C4-2B (cell line): Measurements from ENCODE around the gene BID.
"Not testable (repeated sequence)": the region's sequence is repeated elsewhere in the genome, so short reads cannot be mapped to it uniquely, and the experiment has no call there.

Experiments used
- H3K27ac ChIP-seq: fragments of 450-650 bp; 2 replicates; pipeline ENCODE4 v1.5.1; 2017
- CTCF ChIP-seq: fragments of 450-650 bp; conservative IDR thresholded peaks from 2 replicates; pipeline ENCODE4 v1.5.1; 2017; ENCODE audit warnings: mild to moderate bottlenecking
- ZFX ChIP-seq: fragments of 450-650 bp; IDR thresholded peaks from 2 replicates; pipeline ENCODE4 v1.6.1; 2017

The BID gene

DNA sequence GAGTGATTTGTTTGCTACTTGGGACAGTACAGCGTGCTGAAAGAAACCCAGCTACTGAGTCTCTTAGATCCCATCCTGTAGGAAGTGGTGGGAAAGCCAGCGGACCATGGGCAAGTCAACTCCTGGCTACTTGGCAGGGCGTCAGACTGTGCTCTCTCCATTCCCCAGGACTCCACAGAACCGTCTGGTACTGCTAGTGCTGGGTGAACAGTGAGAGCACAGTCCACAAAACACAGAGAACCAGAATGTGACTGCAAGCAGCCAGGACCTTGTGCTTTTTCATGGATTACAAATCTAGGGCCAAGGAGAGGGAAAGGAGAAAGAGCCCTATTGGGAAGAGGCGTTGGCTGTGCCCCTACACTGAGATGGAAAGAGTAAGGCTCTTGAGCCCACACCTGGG, 10.2 kb downstream of the BID start:
- no peak overlapping the region for H3K27ac ChIP-seq
- TF ChIP-seq ZFX (no peak), CTCF (no peak)

- H3K27ac ChIP-seq: not testable (repeated sequence)
Observed at GRCh38 chr22:17763442-17763841, 10.8 kb downstream of the BID start.

- H3K27ac ChIP-seq: no peak overlapping the region
- TF ChIP-seq ZFX: no peak
- TF ChIP-seq CTCF: no peak
Observed at GRCh38 chr22:17761138-17761488, 13.2 kb downstream of the BID start.

- H3K27ac ChIP-seq: no peak overlapping the region
- TF ChIP-seq ZFX (no peak), CTCF (no peak)
Observed at GRCh38 chr22:17754233-17754925, 19.9 kb downstream of the BID start.

GRCh38 chr22:17753401-17753989, 20.8 kb downstream of the BID start:
- TF ChIP-seq CTCF (no peak), ZFX (no peak)
- no peak overlapping the region for H3K27ac ChIP-seq

DNA sequence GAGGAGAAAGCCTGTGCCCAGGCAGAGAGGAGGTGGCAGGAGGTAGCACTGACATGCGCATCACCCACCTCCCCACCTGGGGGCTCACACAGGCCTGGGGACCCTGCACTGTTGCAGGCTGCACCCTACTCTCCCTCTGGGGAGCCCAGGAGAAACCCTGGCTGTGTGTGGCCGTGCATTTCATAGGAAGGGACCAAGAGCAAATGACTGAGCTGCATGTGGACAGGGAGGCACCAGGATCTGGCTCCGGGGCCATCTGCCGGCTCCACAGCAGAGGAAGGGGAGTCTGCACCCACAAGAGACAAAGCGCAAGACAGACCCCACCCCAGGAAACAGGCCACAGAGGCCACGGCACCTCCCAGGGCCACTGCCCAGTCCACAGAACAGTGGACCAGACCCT, 22.7 kb downstream of the BID start:
- no peak overlapping the region for H3K27ac ChIP-seq
- no peak for TF ChIP-seq ZFX
- TF ChIP-seq CTCF: no peak

DNA sequence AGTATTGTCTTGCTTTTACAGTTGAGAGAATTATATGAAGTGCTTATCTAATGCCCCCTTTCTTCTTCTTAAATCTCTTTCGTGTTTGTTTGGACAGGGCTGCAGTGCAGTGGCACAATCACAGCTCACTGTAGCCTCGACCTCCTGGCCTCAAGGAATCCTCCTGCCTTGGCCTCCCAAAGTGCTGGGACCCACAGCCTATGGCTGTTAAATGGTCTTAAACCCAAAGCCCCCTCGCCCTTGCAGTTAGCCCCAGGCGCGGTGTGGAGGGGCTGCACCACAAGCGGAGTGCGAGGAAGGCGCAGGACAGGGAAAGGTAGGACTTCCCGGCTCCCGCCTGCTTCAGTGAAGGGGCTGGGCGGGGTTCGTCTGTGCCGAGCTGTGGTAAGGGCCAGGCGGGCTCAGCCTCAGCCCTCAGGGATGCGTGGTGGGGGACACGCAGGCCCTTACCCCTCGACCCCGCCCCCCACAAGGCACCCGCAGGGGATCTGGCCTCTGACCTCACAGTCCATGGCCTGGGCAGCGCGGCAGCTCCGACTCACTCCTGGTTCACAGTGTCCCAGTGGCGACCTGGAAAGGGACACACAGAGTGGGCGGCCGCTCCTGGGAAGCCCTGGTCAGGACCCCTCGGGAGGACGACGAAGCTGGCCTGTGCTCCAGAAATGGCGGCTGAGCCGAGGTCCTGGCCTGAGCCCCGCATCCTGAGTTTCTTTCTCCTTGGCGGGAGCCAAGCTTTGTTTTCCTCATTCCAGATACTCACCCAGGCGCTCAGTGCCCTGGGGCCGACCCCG, 24.5 kb downstream of the BID start:
- TF ChIP-seq ZFX (no peak), CTCF (no peak)
- no peak overlapping the region for H3K27ac ChIP-seq
